Measurements from ENCODE around the gene TRAP1.

GRCh38 chr16:3612510-3613466, 104.5 kb downstream of the TRAP1 start:
- TF ChIP-seq CTCF (IDR thresholded peaks at IDR 0.05; ENCODE audit: insufficient read depth, low read length, poor library complexity, severe bottlenecking) (no peak), EZH2phosphoT487 (conservative IDR thresholded peaks at IDR 0.05; ENCODE audit: low read length) (no peak)
